Astrocyte of the hippocampus (primary cell): ENCODE data around the gene ANAPC2.

ENCODE experiments used
- DNase-seq: peaks from one replicate; pipeline ENCODE4 v3.0.0; 2011; ENCODE audit warnings: low read depth, low spot score

ANAPC2 gene

DNA sequence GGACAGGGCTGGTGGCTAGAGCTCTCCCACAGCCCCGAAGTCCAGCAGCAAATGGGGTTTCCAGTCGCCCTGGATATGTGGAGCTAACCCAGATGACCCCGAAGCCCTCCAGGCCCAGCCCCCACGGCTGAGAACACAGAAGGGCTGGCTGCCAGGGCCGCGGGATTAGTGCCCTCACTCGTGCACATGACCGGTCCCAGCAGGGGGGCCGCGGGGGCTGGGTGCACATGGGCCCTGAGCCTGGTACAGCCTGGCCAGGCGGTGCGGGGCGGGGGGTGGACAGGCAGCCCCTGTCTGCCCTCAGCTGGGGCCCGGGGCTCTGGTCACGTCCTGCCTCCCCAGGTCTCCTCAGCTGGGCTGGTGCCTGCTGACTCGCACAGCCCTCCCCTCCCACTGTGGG lies 6.0 kb upstream of the ANAPC2 start:
- peak; percentile 27 for DNase-seq

DNA sequence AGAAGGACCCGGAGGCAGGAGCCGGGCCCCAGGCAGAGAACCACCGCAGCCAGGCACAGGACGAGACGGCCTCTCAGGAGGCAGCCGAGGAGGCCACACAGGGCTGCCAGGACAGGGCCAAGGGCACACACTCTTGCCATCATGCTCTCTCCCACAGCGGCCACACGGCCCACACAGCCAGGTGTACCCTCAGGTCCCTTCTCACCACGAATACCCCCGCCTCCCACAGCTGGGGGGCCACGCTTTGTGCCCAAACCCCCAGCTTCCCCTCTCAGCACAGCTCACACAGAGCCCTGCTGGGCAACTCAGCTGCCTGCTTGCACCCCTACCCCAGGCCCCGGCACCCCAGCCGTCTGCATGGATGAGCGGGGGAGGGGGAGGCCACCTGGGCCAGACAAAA lies 5.4 kb upstream of the ANAPC2 start:
- no peak for DNase-seq

DNA sequence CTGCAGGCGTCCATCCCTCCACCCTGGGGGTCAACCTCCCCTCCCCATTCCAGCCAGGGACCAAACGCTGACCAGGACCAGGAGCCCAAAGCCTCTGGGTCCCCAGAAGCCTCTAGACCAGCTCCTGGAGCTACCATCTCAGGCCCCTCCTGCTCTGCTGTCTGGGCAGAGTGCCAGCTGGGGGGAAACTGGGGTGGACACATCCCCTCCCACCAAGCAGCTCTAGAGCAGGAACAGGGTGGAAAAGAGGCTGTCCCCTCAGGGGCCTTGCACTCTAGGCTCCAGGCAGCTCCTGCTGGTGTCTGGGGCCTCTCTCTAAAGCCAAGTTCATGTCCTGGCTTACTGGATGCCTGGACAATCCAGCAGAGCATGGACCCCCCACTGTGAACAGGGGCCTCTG lies 4.5 kb upstream of the ANAPC2 start:
- DNase-seq = no peak

DNA sequence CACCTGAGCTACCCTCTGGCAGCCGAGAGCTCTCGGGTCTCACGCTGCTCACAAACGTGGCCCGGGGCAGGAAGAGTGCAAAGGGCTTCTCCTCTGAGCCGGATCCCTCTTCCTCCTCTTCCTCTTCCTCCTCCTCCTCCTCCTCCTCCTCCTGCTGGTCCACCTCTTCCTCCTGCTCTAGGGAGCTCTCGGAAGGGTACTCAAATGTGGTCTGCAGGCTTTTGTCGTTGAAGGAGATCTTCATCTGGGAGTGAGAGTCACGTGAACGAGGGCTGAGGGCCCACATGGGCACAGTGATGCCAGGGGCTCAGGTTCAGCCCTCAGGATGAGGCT lies 4.1 kb upstream of the ANAPC2 start:
- DNase-seq = no peak

DNA sequence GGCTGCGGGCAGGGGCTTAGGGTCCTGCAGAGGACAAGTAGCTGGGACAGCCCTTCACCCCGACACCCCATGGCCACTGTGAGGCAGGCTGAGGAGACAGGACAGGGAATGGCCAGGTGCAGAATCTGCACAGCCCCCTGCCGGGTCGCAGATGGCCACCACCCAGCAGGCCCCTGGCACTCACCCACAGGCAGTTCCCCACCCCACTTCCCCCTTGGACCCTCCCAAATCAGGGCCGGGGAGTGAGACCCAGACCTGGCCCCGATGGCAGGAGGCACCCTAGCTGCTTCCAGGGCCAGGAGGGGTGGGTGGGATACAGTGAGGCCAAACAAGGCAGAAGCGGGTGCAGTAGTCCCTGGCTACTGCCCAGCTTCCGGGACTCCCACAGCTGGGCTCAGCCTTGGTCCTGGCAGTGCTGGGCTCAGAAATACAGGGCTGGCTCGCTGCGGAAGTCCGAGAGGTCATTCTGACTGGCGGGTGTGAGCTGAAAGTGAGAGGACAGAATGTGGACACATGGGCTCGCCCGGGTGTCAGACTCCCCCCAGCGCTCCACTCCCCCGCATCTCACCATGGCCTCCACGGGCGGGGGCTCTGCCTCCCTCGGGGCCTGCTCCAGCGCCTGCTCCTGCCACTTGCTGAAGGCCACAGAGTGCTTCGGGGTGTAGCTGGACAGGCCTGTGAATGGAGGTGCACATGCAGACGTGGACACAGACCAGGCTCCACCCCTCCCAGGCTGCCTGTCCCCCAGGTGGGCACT lies 3.5 kb upstream of the ANAPC2 start:
- DNase-seq = no peak

DNA sequence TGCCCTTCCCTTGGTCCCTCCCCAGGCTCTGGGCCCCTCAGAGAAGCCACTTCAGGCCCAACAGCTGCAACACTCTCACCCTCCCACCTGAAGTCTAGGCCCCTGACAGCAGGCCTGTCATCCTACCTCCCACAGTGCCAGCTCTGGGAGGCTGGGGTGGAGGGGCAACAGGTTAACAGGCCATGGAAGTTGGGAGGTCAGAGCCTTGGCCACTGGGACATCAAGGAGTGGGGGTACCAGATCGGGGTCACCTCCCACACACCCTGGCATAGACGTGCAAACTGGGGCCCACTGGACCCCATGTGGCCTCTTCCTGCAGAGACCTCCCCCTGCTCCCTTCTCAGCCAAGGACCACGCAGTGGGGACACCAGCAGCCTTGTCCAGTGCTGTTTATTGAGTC lies 2.9 kb upstream of the ANAPC2 start:
- no peak for DNase-seq

DNA sequence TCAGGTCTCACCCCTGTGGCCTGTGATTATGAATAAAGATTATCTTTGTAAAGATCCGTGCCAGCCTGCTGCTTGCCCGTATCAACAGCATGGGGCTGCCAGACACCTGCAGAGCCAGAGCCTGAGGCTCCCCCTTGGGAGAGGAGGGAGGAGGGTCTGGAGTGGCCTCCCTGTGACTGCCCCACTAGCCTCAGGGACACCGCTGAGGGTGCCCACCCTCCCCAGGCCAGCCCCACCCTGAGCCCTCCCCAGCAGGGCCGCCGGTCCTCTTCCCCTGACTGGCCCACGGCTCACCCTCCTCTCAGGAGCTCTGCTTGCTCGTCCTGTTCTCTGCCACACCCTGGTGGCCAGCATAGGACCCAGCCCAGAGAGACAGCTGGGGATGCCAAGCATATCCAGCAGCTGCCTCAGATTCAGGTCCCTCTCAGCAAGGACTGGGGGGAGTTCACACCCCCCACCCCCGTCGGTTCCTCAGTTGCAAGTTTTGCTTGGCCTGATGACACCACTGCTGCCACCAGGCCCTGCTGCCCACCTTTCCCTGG lies 2.0 kb upstream of the ANAPC2 start:
- no peak for DNase-seq

DNA sequence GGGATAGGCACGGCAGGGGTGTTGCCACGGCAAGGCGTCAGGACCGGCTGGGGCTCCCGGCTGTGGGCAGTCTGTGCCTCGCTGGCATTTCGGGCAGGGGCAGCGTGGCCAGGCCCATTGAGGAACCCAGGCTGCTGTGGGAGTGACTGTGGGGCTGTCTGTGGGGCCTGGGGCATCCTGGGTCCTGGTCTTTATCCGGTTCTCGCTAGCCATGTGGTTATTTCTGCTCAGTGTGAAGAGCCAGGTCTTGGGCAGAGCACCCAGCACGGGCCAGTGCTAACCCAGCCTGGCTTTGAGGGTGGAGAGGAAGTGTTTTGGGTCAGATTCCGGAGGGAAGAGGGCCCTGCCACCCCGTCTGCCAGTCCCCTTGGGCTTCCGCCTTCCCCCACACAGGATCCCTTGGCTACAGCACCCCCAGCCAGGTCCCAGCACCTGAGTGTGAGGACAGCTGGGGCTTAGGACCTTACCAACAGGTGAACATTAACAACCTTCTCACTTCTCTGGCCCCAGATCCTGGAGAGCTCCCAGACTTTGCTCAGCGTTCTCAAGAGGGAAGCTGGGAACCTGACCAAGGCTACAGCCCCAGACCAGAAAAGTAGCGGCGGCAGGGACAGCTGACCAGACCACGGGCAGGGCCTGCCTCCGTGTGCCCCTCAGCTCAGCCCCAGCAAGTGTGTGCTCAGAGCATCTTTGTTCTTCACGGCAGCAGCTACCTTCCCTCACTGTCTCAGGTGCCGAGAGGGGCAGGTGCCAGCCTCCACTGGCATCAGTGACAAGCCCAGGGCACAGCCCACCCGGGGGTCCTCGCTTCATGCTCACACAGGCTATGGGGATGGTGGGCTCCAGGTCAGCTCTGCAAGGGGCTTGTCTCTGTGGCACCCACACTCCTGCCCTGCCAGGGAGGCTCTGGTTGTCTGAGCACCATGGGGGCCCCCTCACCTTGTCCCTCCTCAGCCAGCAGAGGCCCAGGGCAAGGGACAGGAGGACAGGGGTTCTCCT lies 1.2 kb upstream of the ANAPC2 start:
- no peak for DNase-seq

DNA sequence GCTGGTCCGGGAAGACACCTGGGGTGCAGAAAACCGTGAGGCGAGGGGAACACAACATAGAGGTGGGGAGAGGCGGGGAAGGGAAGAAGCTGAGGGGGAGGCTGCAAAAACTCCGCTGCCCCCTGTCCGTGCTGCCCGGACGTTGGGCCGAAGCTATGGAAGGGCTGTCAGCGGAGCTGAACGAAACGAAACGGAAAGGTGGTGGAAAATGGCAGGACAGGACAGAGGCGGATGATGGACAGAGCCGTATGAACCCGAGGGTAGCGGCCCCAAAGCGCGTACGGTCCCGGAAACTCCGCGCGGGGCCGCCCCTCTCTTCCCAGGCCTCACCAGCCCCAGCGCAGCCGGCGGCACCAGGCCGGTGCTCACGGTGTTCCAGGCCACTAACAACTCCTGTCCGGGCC lies 272 bp downstream of the ANAPC2 start:
- DNase-seq = no peak

DNA sequence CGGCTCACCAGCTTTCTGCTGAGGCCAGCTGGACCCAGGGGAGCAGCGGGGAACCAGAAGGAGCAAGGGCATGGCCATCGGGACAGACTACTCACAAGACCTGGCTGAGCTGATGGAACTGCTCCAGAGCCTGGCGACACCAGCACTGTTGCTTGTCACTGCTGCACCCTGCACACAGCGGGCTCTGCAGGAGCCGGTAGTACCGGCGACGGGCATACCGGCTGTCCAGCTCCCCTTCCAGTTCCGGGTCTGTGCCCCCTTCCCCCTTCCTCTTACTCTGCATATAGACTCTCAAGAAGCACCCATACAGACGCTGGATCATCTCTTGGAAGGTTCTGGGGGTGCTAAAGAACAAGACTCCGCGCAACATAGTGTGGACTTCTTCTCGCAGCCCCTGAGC lies 974 bp downstream of the ANAPC2 start:
- no peak for DNase-seq

DNA sequence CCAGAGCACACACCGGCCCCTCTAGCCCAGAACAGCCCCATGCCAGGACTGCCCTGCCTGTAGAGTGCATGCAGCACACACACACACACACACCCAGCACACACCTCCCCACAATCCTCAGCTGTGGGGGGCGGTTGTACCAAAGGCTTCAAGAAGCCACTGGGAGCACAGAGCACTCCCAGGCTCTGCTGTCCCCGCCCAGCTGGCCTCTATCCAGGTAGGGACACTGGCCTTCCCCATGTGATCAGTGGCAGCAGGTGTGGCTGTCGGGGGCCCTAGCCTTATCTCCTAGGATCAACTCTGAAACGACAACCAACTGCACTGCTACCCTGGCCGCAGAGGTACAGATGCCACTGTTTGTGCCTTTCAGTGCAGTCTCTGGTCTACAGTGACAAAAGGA lies 2.0 kb downstream of the ANAPC2 start:
- no peak for DNase-seq

DNA sequence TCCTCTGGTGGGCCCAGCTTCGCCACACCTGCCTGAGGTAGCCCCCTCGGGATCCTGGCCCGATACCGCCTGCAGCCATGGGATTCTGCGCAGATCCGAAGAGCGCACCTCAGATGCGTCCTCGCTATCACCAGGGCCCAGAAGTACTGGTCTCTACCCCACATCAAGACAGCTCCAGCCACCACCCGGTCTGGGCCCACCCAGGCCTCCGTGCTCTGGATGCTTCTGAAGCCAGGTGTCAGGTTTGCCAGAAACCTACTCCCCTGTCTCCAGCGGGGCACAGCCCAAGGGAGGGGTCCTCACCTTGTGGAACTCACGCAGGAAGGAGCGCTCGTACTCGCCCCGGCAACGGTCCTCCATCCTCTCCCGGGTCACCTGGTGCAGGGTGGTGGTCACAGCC lies 2.4 kb downstream of the ANAPC2 start:
- no peak for DNase-seq

DNA sequence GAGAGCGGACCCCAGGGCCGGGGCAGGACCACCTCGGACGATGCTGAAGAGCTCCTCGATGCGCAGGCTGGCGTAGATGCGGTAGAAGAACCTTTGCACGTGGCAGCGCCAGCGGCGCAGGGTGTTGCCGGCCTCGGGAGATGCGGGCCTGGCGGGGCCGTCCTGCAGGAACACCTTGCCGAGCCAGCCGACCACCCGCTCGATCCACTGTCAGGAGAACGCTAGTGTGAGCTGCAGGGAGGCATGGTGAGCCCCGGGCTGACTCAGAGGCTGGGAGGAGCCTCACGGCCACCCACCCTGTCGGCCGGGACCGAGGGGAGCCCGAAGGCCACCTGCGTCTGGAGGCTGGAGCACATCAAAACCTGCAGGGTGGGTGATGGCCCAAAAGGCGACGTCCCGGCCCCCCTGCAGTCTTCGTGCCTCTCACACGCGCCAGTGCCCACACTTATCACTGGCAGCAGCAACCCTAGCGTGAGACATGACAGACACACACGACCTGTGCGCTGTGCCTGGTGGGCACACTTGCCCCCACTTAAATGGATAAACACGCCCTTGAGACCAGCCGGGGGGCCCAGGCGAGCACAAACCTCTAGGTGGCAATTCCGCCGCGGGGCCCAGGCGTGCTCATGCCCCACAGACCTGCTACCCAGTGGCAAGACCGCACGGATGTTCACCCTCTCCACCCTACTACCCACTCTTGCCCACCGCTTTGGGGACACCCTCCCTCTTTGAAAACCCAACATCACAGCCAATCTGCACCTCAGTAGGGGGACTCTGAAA lies 3.3 kb downstream of the ANAPC2 start:
- DNase-seq = no peak

DNA sequence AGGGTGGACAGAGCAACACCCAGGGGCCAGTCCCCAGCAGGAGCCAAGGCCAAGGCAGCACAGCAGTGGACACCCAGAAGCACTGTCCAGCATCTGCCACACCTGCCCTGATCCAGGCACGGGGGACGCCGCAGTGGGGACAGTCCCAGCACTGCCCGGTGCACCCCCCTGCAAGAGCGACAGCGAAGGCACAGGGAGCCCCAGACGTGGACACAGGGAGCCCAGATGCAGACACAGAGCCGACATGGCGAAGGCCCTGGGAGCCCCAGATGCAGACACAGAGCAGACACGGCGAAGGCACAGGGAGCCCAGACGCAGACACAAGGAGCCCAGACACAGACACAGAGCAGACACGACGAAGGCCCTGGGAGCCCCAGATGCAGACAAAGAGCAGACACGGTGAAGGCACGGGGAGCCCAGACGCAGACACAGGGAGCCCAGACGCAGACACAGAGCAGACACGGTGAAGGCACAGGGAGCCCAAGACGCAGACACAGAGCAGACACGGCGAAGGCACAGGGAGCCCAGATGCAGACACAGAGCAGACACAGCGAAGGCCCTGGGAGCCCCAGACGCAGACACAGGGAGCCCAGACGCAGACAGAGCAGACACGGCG lies 4.3 kb downstream of the ANAPC2 start:
- no peak for DNase-seq

DNA sequence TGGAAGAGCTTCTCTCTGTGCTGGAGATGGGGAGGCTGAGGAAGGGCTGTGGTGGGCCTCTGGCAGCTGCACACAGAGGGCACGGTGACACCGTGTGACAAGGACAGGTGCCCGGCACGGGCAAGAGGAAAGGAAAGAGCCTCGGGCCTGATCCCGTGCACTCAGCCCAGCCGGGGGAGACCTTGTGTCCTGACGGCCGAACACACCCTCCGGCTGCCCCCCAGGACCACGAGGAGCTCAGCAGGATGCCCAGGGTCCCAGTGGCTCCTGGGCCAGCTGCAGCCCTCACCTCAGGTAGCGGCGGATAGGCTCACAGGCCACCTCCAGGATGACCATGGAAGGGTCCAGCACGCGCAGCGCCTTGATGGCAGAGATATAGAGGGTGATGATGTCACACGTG lies 5.5 kb downstream of the ANAPC2 start:
- DNase-seq = no peak

DNA sequence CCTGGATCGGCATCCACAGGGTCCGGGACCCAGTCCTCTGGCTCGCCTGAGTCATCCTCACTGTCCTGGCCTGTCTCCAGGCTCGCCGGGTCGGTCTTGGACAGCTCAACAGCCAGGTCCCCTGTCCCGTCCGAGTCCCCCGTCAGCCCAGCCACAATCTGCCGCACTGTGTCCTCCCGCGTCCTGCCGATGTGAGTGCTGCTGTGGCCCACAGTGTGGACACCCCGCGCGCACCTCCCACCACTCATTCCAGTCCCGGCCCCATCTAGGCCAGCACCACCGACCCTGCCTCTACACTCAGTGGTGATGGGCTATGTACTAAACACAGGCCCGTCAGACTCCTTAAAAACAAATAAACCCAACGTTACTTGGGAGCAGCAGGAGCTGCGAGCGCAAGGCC lies 6.7 kb downstream of the ANAPC2 start:
- DNase-seq = no peak

DNA sequence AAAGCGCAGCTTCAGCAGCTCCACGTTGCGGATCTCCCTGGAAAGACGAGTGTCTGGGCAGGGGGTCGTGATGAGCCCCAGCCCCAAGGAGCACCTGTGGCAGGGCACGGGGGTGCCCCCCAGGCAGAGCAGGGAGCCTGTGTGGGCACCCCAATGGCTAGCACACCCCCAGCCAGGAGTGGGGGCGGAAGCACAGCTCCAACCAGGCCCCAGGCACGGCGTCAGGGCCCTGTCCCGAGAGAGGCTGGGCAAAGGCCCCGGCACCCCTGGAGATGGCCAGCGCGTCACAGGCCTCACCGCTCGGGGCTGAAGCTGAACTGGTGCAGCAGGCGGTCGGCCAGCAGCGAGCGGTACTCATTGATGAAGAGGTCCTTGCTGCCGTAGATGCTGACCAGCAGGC lies 7.9 kb downstream of the ANAPC2 start:
- no peak for DNase-seq

DNA sequence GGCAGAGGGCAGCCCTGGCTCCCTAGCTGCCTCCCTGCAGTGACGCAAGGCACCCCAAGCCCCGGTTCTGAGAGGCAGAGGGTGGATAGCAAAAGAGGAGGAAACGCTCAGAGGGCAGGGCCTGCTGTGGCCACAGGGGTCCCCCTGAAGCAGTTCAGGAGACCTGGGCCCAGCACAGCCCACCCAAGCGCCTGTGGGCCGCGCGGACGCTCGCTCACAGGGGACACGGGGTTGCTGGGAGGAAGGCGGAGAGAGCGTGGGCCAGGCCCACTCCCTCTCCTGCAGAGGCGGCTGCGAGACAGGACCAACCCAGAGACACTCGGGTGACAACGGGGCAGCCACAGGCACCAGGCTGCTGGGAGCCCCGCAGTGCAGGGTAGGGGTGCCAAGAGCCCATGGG lies 8.6 kb downstream of the ANAPC2 start:
- DNase-seq = no peak

DNA sequence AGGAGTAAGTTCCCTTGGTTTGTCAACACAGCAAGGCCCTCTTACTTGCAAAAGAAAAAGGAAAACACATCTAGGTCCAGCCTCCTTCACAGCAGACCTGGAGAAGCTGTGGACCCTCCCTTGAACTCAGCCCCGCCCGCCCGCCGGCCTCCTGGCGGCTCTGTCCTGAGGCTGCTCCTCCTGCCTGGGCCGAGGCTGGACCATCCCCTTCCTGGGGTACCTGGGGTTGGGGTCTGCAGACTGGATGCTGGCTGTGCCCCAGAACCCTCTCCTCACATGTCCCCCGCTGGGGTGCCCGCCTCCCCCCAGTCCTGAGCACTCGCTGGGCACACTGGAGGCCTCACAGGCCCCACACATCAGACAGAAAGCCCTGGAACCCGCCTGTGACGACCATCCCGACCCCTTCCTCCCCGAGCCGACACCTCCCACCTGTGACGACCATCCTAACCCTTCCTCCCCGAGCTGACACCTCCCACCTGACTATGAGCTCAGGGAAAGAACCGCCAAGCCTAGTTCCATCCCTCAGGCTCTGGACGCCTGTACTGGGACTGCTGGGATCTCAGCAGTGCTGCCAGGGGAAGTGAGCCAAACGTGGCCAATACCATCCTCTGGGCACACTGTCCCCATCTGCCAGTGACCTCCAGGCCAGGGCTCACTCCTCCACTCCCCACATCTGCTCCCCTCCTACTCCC lies 9.3 kb downstream of the ANAPC2 start:
- DNase-seq = no peak

DNA sequence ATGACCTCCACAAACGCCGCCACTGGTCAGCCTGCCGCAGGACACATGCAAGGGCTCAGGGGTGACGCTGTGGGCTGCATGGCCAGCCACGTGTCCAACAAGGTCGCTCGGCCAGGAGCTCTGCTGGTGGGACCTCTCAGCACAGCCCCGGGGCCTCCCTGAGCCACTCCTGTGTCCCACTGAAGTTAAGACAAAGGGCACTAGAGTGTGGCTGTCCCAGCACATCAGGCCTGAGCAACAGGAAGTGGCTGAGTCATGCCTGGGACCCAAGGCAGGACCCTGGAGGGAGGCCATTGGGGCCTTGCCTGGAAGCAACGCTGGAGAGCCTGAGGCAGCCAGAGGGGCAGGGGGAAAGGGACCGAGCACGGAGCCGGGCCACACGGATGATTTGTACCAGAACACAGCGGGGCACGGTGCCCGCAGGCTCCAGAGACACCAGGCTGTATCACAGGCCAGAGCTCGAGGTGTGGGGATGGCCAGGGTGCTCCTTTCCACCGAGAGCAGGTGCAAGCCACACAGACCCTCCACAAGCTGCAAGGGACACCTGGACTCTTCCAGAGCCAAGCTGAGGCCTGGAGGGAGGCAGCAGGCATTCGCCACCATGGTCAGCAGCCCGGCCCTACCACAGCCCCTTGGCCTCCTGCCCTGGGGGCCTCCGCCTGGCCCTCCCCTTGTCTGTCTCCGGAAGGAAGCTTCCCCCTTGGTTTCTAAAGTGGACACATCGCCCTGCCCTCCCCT lies 10.0 kb downstream of the ANAPC2 start:
- no peak for DNase-seq
